Endometrial microvascular endothelial cells (primary cell): Measurements from ENCODE around the gene RNFT2. TPM values are rescaled to one million over a fixed set of nuclear protein-coding genes. Genes with fewer than 3 reads are reported as not detected.

ENCODE experiments used
- in situ Hi-C: cut with HindIII; loops from 2 replicates; pipeline ENCODE4 v1.10.0; 2017; ENCODE audit warnings: low sequenced_read_pairs, low pct_unique_long_range_greater_than_20kb; ENCODE audit errors: inconsistent ontology term
- total RNA-seq: library from RNA; depleted of rRNA; stranded (reverse); fragments of >200 nt; gene quantifications from one replicate; pipeline ENCODE4 v1.2.3, GENCODE V29; 2015; ENCODE audit errors: inconsistent ontology term

Gene RNFT2
- 1.3 TPM for total RNA-seq

GRCh38 chr12:116737774-116738657, at the start of gene RNFT2, which contains the start of gene SPRING1:
Gene RNFT2 (plus strand): TSS chr12:116738315. CDS start chr12:116740498, 2,183 bp downstream.
Gene SPRING1 (minus strand): TSS chr12:116738069. CDS start chr12:116737900, 169 bp downstream.
- in situ Hi-C loops = no loop called here

- in situ Hi-C loops = no loop called here
Observed at GRCh38 chr12:116689521-116689920, 48.6 kb upstream of the RNFT2 start.

GRCh38 chr12:116689979-116690744, 48.0 kb upstream of the RNFT2 start:
- in situ Hi-C loops = no loop called here

GRCh38 chr12:116691205-116691604, 46.9 kb upstream of the RNFT2 start:
- in situ Hi-C loops = no loop called here

- in situ Hi-C loops = no loop called here
Observed at GRCh38 chr12:116691636-116692035, 46.5 kb upstream of the RNFT2 start.

- in situ Hi-C loops = no loop called here
Observed at GRCh38 chr12:116692605-116693004, 45.5 kb upstream of the RNFT2 start.

GRCh38 chr12:116693286-116694227, 44.6 kb upstream of the RNFT2 start:
- in situ Hi-C loops = no loop called here

- in situ Hi-C loops = no loop called here
Observed at GRCh38 chr12:116694653-116695463, 43.3 kb upstream of the RNFT2 start.

- in situ Hi-C loops = no loop called here
Observed at GRCh38 chr12:116695464-116695725, 42.7 kb upstream of the RNFT2 start.

GRCh38 chr12:116697305-116697704, 40.8 kb upstream of the RNFT2 start:
- in situ Hi-C loops = no loop called here

- in situ Hi-C loops = no loop called here
Observed at GRCh38 chr12:116697716-116698115, 40.4 kb upstream of the RNFT2 start.

- in situ Hi-C loops = no loop called here
Observed at GRCh38 chr12:116698116-116698515, 40.0 kb upstream of the RNFT2 start.

- in situ Hi-C loops = no loop called here
Observed at GRCh38 chr12:116698554-116699075, 39.5 kb upstream of the RNFT2 start.

- in situ Hi-C loops = no loop called here
Observed at GRCh38 chr12:116700066-116700465, 38.0 kb upstream of the RNFT2 start.

- in situ Hi-C loops = no loop called here
Observed at GRCh38 chr12:116701432-116701831, 36.7 kb upstream of the RNFT2 start.

GRCh38 chr12:116703214-116703795, 34.8 kb upstream of the RNFT2 start:
- in situ Hi-C loops = no loop called here

- in situ Hi-C loops = no loop called here
Observed at GRCh38 chr12:116707751-116708150, 30.4 kb upstream of the RNFT2 start.
